ENCODE data around the gene POU3F1. TPM values are rescaled to one million over a fixed set of nuclear protein-coding genes. Genes with fewer than 3 reads are reported as not detected.
A peak's percentile ranks its signal among the peaks of the same experiment; 100 is the strongest.

Gene POU3F1
- total and polyA plus RNA-seq, 9 donors: 0.04 to 0.53 (median 0.15) TPM; not detected in 4

DNA sequence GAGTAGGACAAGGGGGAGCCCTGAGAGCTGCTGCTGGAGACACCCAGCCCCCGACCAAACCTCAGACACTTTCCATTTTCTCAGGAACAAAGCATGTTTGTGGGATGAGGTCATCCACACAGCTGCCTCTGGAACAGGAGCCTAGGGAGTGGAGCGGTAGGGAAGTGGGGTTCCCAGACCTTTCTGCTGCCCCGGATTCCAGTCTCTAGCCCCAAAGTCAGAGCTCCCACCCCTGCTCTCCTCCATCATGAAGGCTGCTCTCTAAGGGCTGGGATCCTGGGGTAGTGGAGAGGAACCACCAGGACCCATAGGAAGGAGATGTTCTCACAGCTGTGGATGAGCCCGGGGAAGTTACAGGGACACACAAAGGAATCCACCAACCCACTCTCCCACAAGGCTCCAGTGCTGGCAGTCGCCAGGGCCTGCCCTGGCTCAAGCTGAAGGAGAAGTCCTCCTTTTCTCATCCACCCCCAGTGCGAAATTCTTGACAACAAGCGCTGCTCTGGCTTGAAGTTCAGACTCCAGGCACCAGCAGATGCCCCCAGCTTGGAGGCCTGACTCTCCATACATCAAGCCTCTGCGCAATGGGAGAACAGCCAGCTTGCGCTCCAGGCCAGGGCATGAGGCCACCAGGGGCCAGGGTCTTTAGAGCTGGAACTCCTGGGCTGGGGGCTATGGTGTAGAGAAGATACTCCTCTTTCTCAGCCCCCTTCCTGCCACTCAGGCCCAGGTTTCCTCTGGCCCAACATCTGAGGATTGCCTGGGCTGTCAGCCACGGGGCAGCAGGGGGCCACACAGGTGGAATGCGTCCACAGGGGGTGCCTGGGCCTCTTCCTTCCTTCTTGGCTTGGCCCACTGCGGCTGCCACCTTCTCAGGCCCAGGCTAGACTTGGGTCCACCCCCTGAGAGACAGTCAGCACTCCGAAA lies 45.8 kb downstream of the POU3F1 start:
- Histone ChIP-seq H3K36me3 (no peaks in the 10 kb centered on the region), H3K27ac (peak overlapping the region; percentile 82 to 89), H3K27me3 (no peaks in the 10 kb centered on the region), H3K9me3 (no peaks in the 10 kb centered on the region), H3K4me1 (ENCODE audit: insufficient read depth) (peaks cover 31% of the 10 kb centered on the region), H3K4me3 (no peak overlapping the region)
- peak; percentile 45 to 69 (median 66) for DNase-seq
- TF ChIP-seq, protein P1, sequence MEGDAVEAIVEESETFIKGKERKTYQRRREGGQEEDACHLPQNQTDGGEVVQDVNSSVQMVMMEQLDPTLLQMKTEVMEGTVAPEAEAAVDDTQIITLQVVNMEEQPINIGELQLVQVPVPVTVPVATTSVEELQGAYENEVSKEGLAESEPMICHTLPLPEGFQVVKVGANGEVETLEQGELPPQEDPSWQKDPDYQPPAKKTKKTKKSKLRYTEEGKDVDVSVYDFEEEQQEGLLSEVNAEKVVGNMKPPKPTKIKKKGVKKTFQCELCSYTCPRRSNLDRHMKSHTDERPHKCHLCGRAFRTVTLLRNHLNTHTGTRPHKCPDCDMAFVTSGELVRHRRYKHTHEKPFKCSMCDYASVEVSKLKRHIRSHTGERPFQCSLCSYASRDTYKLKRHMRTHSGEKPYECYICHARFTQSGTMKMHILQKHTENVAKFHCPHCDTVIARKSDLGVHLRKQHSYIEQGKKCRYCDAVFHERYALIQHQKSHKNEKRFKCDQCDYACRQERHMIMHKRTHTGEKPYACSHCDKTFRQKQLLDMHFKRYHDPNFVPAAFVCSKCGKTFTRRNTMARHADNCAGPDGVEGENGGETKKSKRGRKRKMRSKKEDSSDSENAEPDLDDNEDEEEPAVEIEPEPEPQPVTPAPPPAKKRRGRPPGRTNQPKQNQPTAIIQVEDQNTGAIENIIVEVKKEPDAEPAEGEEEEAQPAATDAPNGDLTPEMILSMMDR (IDR thresholded peaks at IDR 0.05): peak in 1 of 3 donors; percentile 15
- TF ChIP-seq EP300 (IDR thresholded peaks at IDR 0.05) (no peak), POLR2A (IDR thresholded peaks at IDR 0.05) (peak; percentile 14)
- WGBS, 3 donors: 20 to 27% (median 24%) methylated on average over 13 of the region's 13 CpGs
- intact Hi-C loops (cut with DNase I): no loop called here

- peak overlapping the region; percentile 82 to 89 for H3K27ac ChIP-seq
- DNase-seq: no peak
- H3K4me3 ChIP-seq: no peak overlapping the region
- peaks cover 31% of the 10 kb centered on the region for H3K4me1 ChIP-seq (ENCODE audit: insufficient read depth)
- H3K9me3 ChIP-seq: no peaks in the 10 kb centered on the region
- TF ChIP-seq, protein P1 (IDR thresholded peaks at IDR 0.05): no peak
- TF ChIP-seq POLR2A (IDR thresholded peaks at IDR 0.05) (no peak), EP300 (IDR thresholded peaks at IDR 0.05) (no peak)
- no peaks in the 10 kb centered on the region for H3K27me3 ChIP-seq
- no peaks in the 10 kb centered on the region for H3K36me3 ChIP-seq
- intact Hi-C loops (cut with DNase I): no loop called here
- 14 to 18% (median 17%) methylated on average over 2 of the region's 2 CpGs for WGBS, 3 donors
Observed at GRCh38 chr1:38000233-38000528, 46.4 kb downstream of the POU3F1 start.

- no peaks in the 10 kb centered on the region for H3K9me3 ChIP-seq
- H3K4me3 ChIP-seq: no peak overlapping the region
- H3K27me3 ChIP-seq: no peaks in the 10 kb centered on the region
- H3K4me1 ChIP-seq (ENCODE audit: insufficient read depth): peaks cover 31% of the 10 kb centered on the region
- TF ChIP-seq, protein P1 (IDR thresholded peaks at IDR 0.05): no peak
- no peak for TF ChIP-seq EP300 (IDR thresholded peaks at IDR 0.05)
- TF ChIP-seq POLR2A (IDR thresholded peaks at IDR 0.05): no peak
- H3K36me3 ChIP-seq: no peaks in the 10 kb centered on the region
- intact Hi-C loops (cut with DNase I): no loop called here
- DNase-seq: peak; percentile 66 to 73 (median 68)
- WGBS, 3 donors: 3 to 5% (median 3%) methylated on average over 9 of the region's 9 CpGs
- peak overlapping the region; percentile 82 to 89 for H3K27ac ChIP-seq
Observed at GRCh38 chr1:37999430-38000232, 47.0 kb downstream of the POU3F1 start.

GRCh38 chr1:37998913-37999429 lies 47.6 kb downstream of the POU3F1 start:
- H3K36me3 ChIP-seq: no peaks in the 10 kb centered on the region
- WGBS, 3 donors: 56 to 71% (median 63%) methylated on average over 13 to 16 of the region's 16 CpGs
- H3K27me3 ChIP-seq: no peaks in the 10 kb centered on the region
- no peak overlapping the region for H3K4me3 ChIP-seq
- TF ChIP-seq, protein P1 (IDR thresholded peaks at IDR 0.05): no peak
- no peak for TF ChIP-seq EP300 (IDR thresholded peaks at IDR 0.05)
- no peak for TF ChIP-seq POLR2A (IDR thresholded peaks at IDR 0.05)
- intact Hi-C loops (cut with DNase I): no loop called here
- no peaks in the 10 kb centered on the region for H3K9me3 ChIP-seq
- H3K27ac ChIP-seq: peak overlapping the region; percentile 82 to 89
- peak in 2 of 5 donors; percentile 33 to 47 for DNase-seq
- peaks cover 31% of the 10 kb centered on the region for H3K4me1 ChIP-seq (ENCODE audit: insufficient read depth)

All from ovary (tissue), 9 donors.